ENCODE results near the gene MRPL4.

- no peak for TF ChIP-seq CTCF (optimal IDR thresholded peaks at IDR 0.05 in 1 of 3, IDR thresholded peaks at IDR 0.05 in 1 of 3, conservative IDR thresholded peaks at IDR 0.05 in 1 of 3; ENCODE audit: extremely low read depth in 1 of 3, insufficient read depth in 2 of 3, low read length in 3 of 3)
- TF ChIP-seq EZH2 (IDR thresholded peaks at IDR 0.05; ENCODE audit: low read length) = no peak
These were observed 41.0 kb upstream of the MRPL4 start for GRCh38 chr19:10211061-10211460.
